ENCODE data around the gene ORC6.

ORC6 gene

GRCh38 chr16:46733319-46733830 lies 43.9 kb downstream of the ORC6 start:
- no peak for DNase-seq

- DNase-seq = no peak
Measured at GRCh38 chr16:46736695-46737094, 47.2 kb downstream of the ORC6 start.

GRCh38 chr16:46737621-46738214 lies 48.3 kb downstream of the ORC6 start:
- DNase-seq = no peak

- no peak for DNase-seq
Measured at GRCh38 chr16:46739934-46740333, 50.5 kb downstream of the ORC6 start.

GRCh38 chr16:46743232-46743719 lies 53.8 kb downstream of the ORC6 start:
- no peak for DNase-seq

GRCh38 chr16:46745617-46746016 lies 56.2 kb downstream of the ORC6 start:
- DNase-seq = no peak

GRCh38 chr16:46746821-46747776 lies 57.6 kb downstream of the ORC6 start:
- DNase-seq = no peak
